NCI-H748 (cell line): Measurements from ENCODE around the gene ALDH7A1.
"Not testable (repeated sequence)": the region's sequence is repeated elsewhere in the genome, so short reads cannot be mapped to it uniquely, and the experiment has no call there.

Experiments
- DNase-seq: peaks from one replicate; lab custom pipeline; 2025; ENCODE audit not compliant: unreplicated experiment; lab: John Stamatoyannopoulos, UW

Gene ALDH7A1

GRCh38 chr5:126595486-126596083 is 566 bp upstream of the ALDH7A1 start:
- no peak for DNase-seq

DNA sequence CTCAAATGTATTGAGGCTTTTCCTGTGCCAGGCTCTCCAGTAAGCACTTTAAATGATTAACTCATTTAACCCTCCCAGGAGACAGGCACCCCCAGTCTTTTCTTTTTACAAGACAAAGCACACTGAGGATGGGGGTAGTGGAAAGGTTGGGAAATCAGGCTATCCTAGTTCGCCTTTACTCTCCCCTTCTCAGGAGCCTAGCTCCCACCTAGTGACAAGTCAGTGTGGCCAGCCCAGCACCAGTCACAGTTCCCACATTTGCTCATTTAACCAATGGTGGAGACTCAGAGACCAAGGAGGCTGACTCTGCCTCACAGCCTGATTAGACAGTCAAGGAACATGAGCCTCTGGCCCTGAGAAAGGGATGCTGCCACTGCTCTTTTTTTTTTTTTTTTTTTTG is 3.5 kb downstream of the ALDH7A1 start:
- DNase-seq = no peak

- DNase-seq = no peak
Measured at GRCh38 chr5:126589536-126590297, 5.3 kb downstream of the ALDH7A1 start.

DNA sequence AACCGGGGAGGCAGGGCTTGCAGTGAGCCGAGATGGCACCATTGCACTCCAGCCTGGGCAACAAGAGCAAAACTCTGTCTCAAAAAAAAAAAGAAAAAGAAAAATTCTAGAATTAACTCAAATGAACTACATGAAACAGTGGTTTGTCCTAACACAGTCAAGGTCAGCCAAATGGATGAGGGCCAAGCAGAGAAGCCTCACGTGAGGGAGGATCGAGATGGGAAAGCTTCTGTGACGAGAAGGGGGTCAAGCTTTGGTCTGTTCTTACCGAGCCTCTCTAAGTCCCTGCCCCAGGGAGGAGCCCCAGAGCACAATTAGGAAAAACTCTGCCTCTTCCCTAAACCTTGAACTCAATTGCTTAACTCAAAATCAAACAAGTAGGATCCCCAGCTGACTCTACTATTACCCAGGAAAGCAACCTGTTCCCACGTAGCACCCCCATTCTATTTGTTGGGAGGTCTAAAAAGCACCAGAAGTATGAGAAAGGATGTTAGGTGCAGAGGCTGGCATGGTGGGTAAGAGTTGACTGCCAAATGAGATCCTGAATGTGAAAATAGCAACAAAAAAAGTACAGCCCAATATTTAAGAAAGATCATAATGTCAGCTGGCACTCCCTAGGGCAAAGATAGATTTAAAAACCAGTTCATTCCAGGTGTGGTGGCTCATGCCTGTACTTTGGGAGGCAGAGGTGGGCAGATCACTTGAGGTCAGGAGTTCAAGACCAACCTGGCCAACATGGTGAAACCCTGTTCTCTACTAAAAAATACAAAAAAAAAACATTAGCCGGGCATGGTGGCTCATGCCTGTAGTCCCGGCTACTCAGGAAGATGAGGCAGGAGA is 7.2 kb downstream of the ALDH7A1 start:
- DNase-seq = no peak

DNA sequence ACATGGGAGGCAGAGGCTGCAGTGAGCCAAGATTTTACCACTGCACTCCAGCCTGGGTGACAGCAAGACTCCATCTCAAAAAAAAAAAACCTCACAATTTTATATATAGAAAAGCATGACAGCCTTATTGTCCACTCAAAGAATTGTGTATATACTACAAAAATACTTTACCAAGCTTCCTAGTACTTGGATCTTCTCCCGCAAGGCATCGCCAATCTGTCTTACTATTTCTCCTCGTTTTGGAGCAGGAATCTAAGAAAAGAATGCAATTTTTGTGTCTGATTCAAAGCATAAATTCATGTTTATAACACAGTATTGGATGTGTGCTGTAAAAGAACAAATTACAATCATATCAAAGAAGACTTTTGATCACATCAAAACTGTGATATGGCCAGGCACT is 11.3 kb downstream of the ALDH7A1 start:
- DNase-seq = no peak

GRCh38 chr5:126579716-126580115 is 15.3 kb downstream of the ALDH7A1 start:
- DNase-seq = no peak

- no peak for DNase-seq
Measured at GRCh38 chr5:126577415-126577814, 17.6 kb downstream of the ALDH7A1 start.

- no peak for DNase-seq
Measured at GRCh38 chr5:126576974-126577373, 18.0 kb downstream of the ALDH7A1 start.

DNA sequence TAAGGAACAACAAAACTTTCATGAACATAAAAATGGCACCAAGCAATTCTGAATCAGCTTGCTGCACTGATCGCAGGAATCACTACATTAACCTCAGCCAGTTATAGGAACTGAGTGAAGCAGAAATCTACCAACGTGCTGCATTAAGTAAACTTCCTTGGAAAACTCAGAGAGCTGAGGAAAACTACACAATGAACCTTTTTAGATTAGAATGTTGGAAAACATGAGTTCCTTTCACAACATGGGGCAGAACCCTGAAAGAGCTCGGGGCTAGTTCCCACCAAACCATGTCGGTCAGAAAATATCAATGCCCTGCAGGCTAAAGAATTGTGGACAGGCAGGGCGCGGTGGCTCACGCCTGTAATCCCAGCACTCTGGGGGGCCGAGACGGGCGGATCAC is 19.4 kb downstream of the ALDH7A1 start:
- no peak for DNase-seq

- no peak for DNase-seq
Measured at GRCh38 chr5:126568206-126568755, 26.7 kb downstream of the ALDH7A1 start.

GRCh38 chr5:126562823-126563222 is 32.2 kb downstream of the ALDH7A1 start:
- no peak for DNase-seq

GRCh38 chr5:126561908-126562307 is 33.1 kb downstream of the ALDH7A1 start:
- DNase-seq = no peak

DNA sequence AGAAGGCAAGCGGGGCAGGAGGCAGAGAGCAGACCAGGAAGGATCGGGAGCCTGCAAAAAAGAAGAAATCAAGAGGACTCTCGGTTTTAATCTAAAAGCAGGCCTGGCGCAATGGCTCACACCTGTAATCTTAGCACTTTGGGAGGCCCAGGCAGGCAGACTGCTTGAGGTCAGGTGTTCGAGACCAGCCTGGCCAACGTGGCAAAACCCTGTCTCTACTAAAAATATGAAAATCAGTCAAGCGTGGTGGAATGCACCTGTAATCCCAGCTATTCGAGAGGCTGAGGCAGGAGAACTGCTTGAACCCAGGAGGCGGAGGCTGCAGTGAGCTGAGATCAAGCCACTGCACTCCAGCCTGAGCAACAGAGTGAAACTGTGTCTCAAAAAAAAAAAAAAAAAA is 39.9 kb downstream of the ALDH7A1 start:
- not testable (repeated sequence) for DNase-seq

- no peak for DNase-seq
Measured at GRCh38 chr5:126552614-126553013, 42.4 kb downstream of the ALDH7A1 start.

DNA sequence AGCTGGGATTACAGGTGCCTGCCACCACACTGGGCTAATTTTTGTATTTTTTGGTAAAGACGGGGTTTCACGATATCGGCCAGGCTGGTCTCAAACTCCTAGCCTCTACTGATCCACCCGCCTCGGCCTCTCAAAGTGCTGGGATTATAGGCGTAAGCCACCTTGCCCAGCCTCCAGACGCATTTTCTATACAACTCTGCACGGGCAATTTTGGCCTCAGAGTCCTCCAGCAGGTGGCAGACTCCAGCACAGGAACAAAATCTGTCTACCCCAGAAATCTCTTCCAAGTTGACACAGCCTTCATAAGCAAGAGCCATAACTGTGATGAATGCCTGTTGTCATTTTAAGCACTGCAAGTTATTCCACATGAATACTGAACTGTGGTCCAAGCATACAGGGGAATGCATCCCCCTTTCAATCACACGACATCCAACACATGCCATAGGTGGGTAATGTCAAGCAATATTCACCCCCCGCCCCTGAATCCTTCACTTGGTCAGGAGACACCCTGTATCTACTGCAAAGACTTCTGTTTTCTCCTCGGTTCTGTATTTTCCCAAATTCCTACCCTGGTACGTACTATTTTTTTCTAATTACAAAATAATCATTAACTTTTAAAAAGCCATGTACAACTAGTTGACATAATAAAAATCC is 50.8 kb downstream of the ALDH7A1 start:
- DNase-seq = peak; percentile 63

GRCh38 chr5:126543660-126544059 is 51.4 kb downstream of the ALDH7A1 start:
- DNase-seq = no peak

- DNase-seq = no peak
Measured at GRCh38 chr5:126543009-126543408, 52.0 kb downstream of the ALDH7A1 start.

GRCh38 chr5:126542441-126542840 is 52.6 kb downstream of the ALDH7A1 start:
- no peak for DNase-seq

- DNase-seq = no peak
Measured at GRCh38 chr5:126540631-126541030, 54.4 kb downstream of the ALDH7A1 start.

DNA sequence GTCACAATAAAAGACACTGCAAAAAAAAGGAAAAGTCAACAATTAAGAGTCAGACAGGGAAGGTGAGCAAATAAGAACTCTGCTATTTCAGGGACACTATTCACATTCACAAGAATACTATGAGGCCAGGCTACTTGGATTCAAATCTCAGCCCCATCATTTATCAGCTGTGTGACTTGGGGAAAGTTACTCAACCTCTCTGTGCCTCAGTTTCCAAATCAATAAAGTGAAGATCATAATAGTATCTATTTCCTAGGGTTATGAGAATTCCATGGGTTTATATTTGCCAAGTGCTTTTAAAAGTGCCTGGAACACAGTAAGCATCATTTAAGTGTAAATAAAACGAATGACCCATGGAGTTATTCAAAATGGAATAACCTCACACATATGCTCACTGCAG is 56.4 kb downstream of the ALDH7A1 start:
- no peak for DNase-seq

DNA sequence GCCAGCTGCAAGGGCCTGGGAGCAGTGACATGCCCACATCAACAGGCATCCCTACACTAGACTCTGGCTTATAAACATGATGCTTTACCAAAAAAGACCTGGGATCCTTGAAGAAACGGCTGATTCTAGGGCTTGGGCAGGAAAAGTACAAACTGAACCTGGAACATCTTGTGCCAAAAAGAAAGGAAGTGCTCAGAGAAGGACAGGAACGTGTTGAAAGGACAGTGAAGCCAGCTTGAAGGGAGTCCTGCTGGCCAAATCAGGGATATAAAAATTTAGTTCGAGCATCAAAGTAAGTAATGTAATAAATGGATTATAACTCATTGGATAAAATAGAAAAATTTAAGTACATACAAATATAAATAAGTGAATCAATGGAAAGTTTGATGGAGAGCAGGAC is 58.1 kb downstream of the ALDH7A1 start:
- DNase-seq = no peak
